GM21717 (cell line): ENCODE measurements around the gene RNF150.
"Not testable (repeated sequence)": the region's sequence is repeated elsewhere in the genome, so short reads cannot be mapped to it uniquely, and the experiment has no call there.

Source experiments
- ATAC-seq: cut with Tn5 transposase; IDR thresholded peaks from one replicate; pipeline ENCODE4 v1.9.1; 2021; ENCODE audit warnings: mild to moderate bottlenecking, moderate library complexity; ENCODE audit not compliant: unreplicated experiment

Gene RNF150

GRCh38 chr4:141133146-141133998 is at the start of gene RNF150:
Gene RNF150, minus strand, starts transcription at chr4:141133469.
- peak; percentile 73 for ATAC-seq

- no peak for ATAC-seq
Observed at GRCh38 chr4:141180991-141181761, 47.9 kb upstream of the RNF150 start.

GRCh38 chr4:141179474-141180373 is 46.5 kb upstream of the RNF150 start:
- no peak for ATAC-seq

DNA sequence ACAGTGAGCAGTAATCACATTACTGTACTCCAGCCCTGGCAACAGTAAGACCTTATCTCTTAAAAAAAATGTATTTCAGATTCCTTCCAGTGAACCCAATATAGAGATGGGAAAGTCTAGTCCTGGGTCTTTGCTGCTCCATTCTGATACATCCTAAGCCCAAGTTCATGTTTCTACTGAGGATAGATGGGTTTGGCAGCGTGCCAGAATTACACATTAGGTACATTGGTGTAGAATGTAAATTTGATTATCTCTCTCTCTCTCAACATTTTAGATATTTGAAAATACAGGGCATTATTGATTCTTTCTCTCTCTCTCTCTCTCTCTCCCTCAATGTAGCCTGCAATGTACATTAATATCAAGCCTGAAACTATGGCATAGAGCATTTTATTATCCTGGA is 43.9 kb upstream of the RNF150 start:
- ATAC-seq = no peak

GRCh38 chr4:141174457-141174856 is 41.2 kb upstream of the RNF150 start:
- peak; percentile 58 for ATAC-seq

DNA sequence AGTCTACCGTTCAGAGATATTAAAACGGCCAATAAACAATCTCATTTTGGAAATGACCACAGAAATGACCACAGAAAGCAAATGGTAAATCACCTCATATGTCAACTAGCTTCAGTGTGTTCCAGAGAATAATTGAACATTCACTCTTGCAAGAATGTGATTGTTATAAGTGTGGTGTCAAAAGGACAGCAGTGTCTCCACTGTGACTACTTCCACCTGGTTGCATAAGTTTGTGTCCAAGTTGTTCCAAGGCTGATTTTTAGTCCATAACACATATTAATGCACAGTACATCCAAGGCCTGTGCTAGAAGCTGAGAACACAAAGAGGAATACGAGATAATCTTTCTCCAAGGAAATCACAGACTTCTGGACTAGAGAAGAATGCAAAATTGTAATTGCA is 37.4 kb upstream of the RNF150 start:
- no peak for ATAC-seq

- no peak for ATAC-seq
Observed at GRCh38 chr4:141169391-141169790, 36.1 kb upstream of the RNF150 start.

GRCh38 chr4:141165001-141165400 is 31.7 kb upstream of the RNF150 start:
- not testable (repeated sequence) for ATAC-seq

DNA sequence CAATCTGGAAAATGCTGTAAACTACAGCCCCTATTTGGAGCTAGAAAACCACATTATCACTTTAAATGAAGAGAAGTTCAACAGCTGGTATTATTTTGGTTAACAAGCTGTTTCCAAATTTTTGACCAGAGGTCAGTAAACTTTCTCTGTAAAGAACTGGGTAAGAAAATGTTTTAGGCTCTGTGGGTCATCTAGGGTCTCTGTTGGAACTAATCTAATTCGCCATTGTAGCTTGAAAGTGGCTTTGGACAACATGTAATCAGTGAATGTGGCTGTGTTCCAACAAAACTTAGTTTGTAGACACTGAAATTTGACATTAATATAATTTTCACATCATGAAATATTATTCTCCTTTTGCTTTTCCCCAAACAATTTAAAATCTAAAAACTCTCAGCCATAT is 25.8 kb upstream of the RNF150 start:
- ATAC-seq = no peak

DNA sequence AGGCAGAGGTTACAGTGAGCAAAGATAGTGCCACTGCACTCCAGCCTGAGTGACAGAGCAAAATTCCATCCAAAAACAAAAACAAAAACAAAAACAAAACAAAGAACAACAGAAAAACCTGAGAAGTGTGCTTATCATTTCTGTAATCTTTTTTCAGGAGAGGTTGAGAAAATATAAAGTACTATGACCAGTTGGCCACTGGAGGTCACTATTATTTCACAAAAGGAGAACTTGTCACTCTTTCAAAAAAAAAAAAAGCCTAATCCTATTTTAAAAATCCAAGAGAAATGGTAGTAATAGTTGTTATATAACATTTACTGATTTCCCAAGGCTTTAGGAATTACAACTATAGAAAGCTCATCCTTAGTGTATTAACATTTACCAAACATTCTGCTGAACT is 24.9 kb upstream of the RNF150 start:
- ATAC-seq = no peak

DNA sequence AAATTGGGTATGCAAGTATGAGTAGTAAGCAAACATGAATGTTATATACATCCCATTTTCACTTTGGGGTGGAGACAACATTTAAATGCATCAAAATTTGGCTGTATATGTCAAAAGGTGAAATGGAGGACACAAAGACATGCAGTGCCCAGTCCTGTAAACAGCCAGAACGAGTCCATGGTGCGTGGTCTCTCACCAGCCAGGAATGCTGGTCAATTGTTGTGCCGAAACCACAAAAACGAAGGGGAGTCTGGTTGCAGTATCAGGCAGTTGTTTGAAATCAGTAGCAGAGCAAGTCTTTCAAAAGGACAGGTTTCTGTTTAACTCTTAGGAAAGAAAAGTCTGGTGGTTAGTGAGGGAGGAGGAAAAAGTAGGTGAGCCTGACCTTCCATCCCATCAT is 22.3 kb upstream of the RNF150 start:
- ATAC-seq = no peak

DNA sequence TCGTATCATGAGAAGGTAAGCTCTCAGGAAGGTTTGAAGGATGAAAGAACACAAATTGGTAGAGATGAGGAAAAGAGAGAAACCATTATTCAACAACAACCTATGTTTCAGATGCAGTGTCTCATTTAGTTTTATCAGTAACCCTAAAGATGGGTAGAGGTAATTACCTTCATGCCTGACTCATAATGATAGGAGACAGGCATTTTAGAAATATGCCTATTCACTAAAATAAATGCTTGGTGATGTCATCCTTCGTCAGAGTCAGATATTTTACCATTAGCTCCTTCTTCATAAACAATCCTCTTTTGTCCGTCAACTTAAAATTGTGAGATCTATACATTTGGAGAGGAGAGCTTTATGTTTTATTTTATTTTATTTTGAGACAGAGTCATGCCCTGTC is 21.5 kb upstream of the RNF150 start:
- ATAC-seq = no peak

- ATAC-seq = no peak
Observed at GRCh38 chr4:141153751-141154510, 20.7 kb upstream of the RNF150 start.

GRCh38 chr4:141144207-141144606 is 10.9 kb upstream of the RNF150 start:
- no peak for ATAC-seq

GRCh38 chr4:141142423-141142822 is 9.2 kb upstream of the RNF150 start:
- no peak for ATAC-seq

GRCh38 chr4:141140391-141141200 is 7.3 kb upstream of the RNF150 start:
- no peak for ATAC-seq

DNA sequence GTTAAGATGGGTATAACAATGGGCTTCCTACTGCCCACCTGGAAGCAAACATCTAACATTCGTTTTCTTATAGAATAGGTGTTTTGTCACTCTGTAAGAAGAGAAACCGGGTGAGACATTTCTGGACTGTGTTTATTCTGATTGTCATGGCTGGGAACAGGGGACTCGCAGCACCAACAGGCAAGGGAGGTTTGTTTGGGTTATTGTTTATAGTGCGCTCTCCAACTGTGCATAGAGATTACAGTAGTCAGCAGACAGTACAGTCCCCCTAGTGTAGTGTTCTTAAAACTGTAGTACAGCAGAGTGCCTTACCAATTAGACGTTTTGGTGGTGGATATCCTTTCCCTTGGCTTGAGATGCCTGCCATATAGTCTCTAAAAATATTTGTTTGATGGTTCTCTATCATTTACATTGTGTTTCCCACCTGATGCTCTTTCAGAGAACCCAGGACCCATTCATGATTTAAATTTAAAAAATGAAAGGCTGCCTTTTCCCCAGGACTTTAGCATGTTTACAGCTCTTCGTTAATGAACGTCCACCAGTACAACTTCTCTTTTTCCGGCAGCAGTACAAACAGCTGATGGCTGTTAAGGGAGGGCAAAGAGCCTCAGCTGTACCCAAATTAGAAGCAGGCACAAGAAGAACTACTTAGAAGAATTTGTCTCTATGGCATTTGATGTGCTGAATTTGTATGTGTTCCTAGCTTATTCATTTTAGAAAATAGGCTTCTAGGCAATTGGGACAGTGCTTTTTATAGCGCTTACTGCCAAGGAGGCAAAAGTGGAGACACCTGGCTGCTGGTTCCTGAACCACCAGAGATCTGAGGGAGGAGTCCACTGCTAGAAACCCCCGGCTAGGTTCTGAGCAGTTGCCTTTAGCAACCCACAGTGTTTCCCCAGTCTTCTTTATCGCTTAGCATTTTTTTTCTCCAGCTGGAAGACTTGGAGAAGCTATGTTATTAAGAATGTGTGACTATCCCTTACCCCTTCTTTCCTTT is 1.0 kb upstream of the RNF150 start:
- no peak for ATAC-seq

GRCh38 chr4:141132709-141133145 is 542 bp downstream of the RNF150 start:
- peak; percentile 18 for ATAC-seq
